Smooth muscle cell (in vitro differentiated cells): ENCODE results near the gene DMD. TPM values are rescaled to one million over a fixed set of nuclear protein-coding genes. Genes with fewer than 3 reads are reported as not detected.

Experiments
- DNase-seq: peaks from one replicate; lab custom pipeline; 2025; ENCODE audit not compliant: unreplicated experiment; lab: John Stamatoyannopoulos, UW
- H2AFZ ChIP-seq: fragments of 200-600 bp; sonication (generic); 2 replicates; pipeline ENCODE4 v1.6.0; 2016; ENCODE audit warnings: antibody characterized with exemption, low read depth, mild to moderate bottlenecking
- H3F3A ChIP-seq: fragments of 200-600 bp; sonication (generic); 2 replicates; pipeline ENCODE4 v1.6.0; 2017; ENCODE audit warnings: antibody characterized with exemption, low read depth
- H3K27ac ChIP-seq: fragments of 200-600 bp; sonication (generic); 2 replicates; pipeline ENCODE4 v1.5.1; 2016; ENCODE audit warnings: low read depth, mild to moderate bottlenecking
- H3K27me3 ChIP-seq: fragments of 200-600 bp; sonication (generic); 2 replicates; pipeline ENCODE4 v1.6.1; 2016; ENCODE audit warnings: low read depth, mild to moderate bottlenecking
- H3K36me3 ChIP-seq: fragments of 200-600 bp; sonication (generic); 2 replicates; pipeline ENCODE4 v1.5.1; 2016; ENCODE audit warnings: low read depth
- H3K4me1 ChIP-seq: fragments of 200-600 bp; sonication (generic); 2 replicates; pipeline ENCODE4 v1.5.1; 2016; ENCODE audit warnings: low read depth
- H3K4me2 ChIP-seq: fragments of 200-600 bp; sonication (generic); 2 replicates; pipeline ENCODE4 v1.6.0; 2016; ENCODE audit warnings: mild to moderate bottlenecking
- H3K4me3 ChIP-seq: fragments of 200-600 bp; sonication (generic); 2 replicates; pipeline ENCODE4 v1.5.1; 2016; ENCODE audit warnings: mild to moderate bottlenecking
- H3K79me2 ChIP-seq: fragments of 200-600 bp; sonication (generic); 2 replicates; pipeline ENCODE4 v1.6.0; 2016; ENCODE audit warnings: low read depth, mild to moderate bottlenecking
- H3K9ac ChIP-seq: fragments of 200-600 bp; sonication (generic); 2 replicates; pipeline ENCODE4 v1.6.0; 2016; ENCODE audit warnings: low read depth
- H3K9me3 ChIP-seq: fragments of 200-600 bp; sonication (generic); replicated peaks from 2 replicates; pipeline ENCODE4 v1.5.1; 2016; ENCODE audit warnings: low read depth
- H4K20me1 ChIP-seq: fragments of 200-600 bp; sonication (generic); 2 replicates; pipeline ENCODE4 v1.6.0; 2016; ENCODE audit warnings: low read depth
- CTCF ChIP-seq: fragments of 200-600 bp; sonication (generic); IDR thresholded peaks from 2 replicates; pipeline ENCODE4 v1.5.1; 2017; ENCODE audit warnings: borderline replicate concordance, mild to moderate bottlenecking, antibody characterized with exemption; ENCODE audit not compliant: insufficient read depth, poor library complexity, severe bottlenecking
- WGBS: methylation state at CpG from one replicate; pipeline ENCODE4 v1.1.7; 2016; ENCODE audit warnings: low lambda C conversion rate; 5-methylcytosine and 5-hydroxymethylcytosine counted together
- polyA plus RNA-seq: library from polyadenylated mRNA; unstranded; fragments of >200 nt; fragmentation: Nextera tagmentation; extraction: Ambion mirVana; gene quantifications from 2 replicates; pipeline ENCODE4 v1.2.1, GENCODE V29; 2016
- total RNA-seq: library from RNA; depleted of rRNA; stranded (reverse); fragments of >200 nt; gene quantifications from 2 replicates; pipeline ENCODE4 v1.2.3, GENCODE V29; 2014

DMD gene
- total and polyA plus RNA-seq, 2 experiments from 2014 or later, result 12.3 to 12.6 TPM

- no peak overlapping the region for H3K4me2 ChIP-seq
- no peak overlapping the region for H3K4me3 ChIP-seq
- no peaks in the 10 kb centered on the region for H3K4me1 ChIP-seq
- H4K20me1 ChIP-seq, result no peaks in the 10 kb centered on the region
- no peaks in the 10 kb centered on the region for H3F3A ChIP-seq
- no peak overlapping the region for H3K9ac ChIP-seq
- TF ChIP-seq CTCF, result no peak
- H3K27me3 ChIP-seq, result no peaks in the 10 kb centered on the region
- H3K79me2 ChIP-seq, result no peaks in the 10 kb centered on the region
- DNase-seq, result no peak
- no peaks in the 10 kb centered on the region for H3K36me3 ChIP-seq
- peaks cover 4% of the 10 kb centered on the region for H3K9me3 ChIP-seq
- H3K27ac ChIP-seq, result no peak overlapping the region
- no peak overlapping the region for H2AFZ ChIP-seq
Measured at GRCh38 chrX:31860686-31861085, 1350.7 kb downstream of the DMD start.

- TF ChIP-seq CTCF, result no peak
Measured at GRCh38 chrX:31858915-31859314, 1352.4 kb downstream of the DMD start.

GRCh38 chrX:31854716-31855115, 1356.6 kb downstream of the DMD start:
- Histone ChIP-seq H4K20me1 (no peaks in the 10 kb centered on the region), H3K9me3 (no peaks in the 10 kb centered on the region), H3K27me3 (no peaks in the 10 kb centered on the region), H3F3A (no peaks in the 10 kb centered on the region), H3K79me2 (no peaks in the 10 kb centered on the region), H3K4me3 (no peak overlapping the region), H3K4me2 (no peak overlapping the region), H3K4me1 (no peaks in the 10 kb centered on the region), H2AFZ (no peak overlapping the region), H3K36me3 (no peaks in the 10 kb centered on the region), H3K27ac (no peak overlapping the region), H3K9ac (no peak overlapping the region)
- no peak for DNase-seq
- TF ChIP-seq CTCF, result no peak
- 87% methylated on average over 5 of the region's 5 CpGs for WGBS

More at GRCh38 chrX:31858915-31859314, 1352.4 kb downstream of the DMD start:
- H3F3A ChIP-seq, result no peaks in the 10 kb centered on the region
- no peak overlapping the region for H3K27ac ChIP-seq
- H2AFZ ChIP-seq, result no peak overlapping the region
- no peak for DNase-seq
- H3K4me1 ChIP-seq, result no peaks in the 10 kb centered on the region
- no peaks in the 10 kb centered on the region for H3K79me2 ChIP-seq
- 58% methylated on average over 2 of the region's 2 CpGs for WGBS
- peaks cover 4% of the 10 kb centered on the region for H3K9me3 ChIP-seq
- no peaks in the 10 kb centered on the region for H3K36me3 ChIP-seq
- H3K27me3 ChIP-seq, result no peaks in the 10 kb centered on the region
- no peaks in the 10 kb centered on the region for H4K20me1 ChIP-seq
- no peak overlapping the region for H3K4me3 ChIP-seq
- H3K9ac ChIP-seq, result no peak overlapping the region
- H3K4me2 ChIP-seq, result no peak overlapping the region

GRCh38 chrX:31851761-31852160, 1359.6 kb downstream of the DMD start:
- TF ChIP-seq CTCF, result no peak
- no peaks in the 10 kb centered on the region for H3K9me3 ChIP-seq
- H3K27ac ChIP-seq, result no peak overlapping the region
- 45% methylated on average over 1 of the region's 1 CpG for WGBS
- no peaks in the 10 kb centered on the region for H3K4me1 ChIP-seq
- H3K27me3 ChIP-seq, result no peaks in the 10 kb centered on the region
- H2AFZ ChIP-seq, result no peak overlapping the region
- no peaks in the 10 kb centered on the region for H3K36me3 ChIP-seq
- no peaks in the 10 kb centered on the region for H4K20me1 ChIP-seq
- H3K79me2 ChIP-seq, result no peaks in the 10 kb centered on the region
- H3K4me2 ChIP-seq, result no peak overlapping the region
- H3K9ac ChIP-seq, result no peak overlapping the region
- no peak overlapping the region for H3K4me3 ChIP-seq
- DNase-seq, result no peak
- no peaks in the 10 kb centered on the region for H3F3A ChIP-seq
